ENCODE measurements around the gene SIGLEC10. TPM values are rescaled to one million over a fixed set of nuclear protein-coding genes. Genes with fewer than 3 reads are reported as not detected.

The SIGLEC10 gene
- not detected in 2 replicates for total RNA-seq

GRCh38 chr19:51417107-51417809, at the start of gene SIGLEC10:
TSS of gene SIGLEC10 (minus strand) at chr19:51417642. CDS start at chr19:51417581, 61 bp downstream.

GRCh38 chr19:51458051-51458645, 40.7 kb upstream of the SIGLEC10 start, which contains the start of gene SIGLEC8:
TSS of gene SIGLEC8 (minus strand) at chr19:51458454. CDS start at chr19:51458387, 67 bp downstream.

GRCh38 chr19:51387924-51388389, 29.5 kb downstream of the SIGLEC10 start, which contains the start of gene LIM2:
TSS of gene LIM2 (minus strand) at chr19:51387974. CDS start at chr19:51387443, 531 bp downstream.

GRCh38 chr19:51372649-51373504, 44.6 kb downstream of the SIGLEC10 start, which contains the start of gene NKG7:
TSS of gene NKG7 (minus strand) at chr19:51372654. CDS start at chr19:51372535, 119 bp downstream.

GRCh38 chr19:51368366-51369282, 48.8 kb downstream of the SIGLEC10 start, which contains the start of gene CLDND2:
TSS of gene CLDND2 (minus strand) at chr19:51369003. CDS start at chr19:51368577, 426 bp downstream.

GRCh38 chr19:51365965-51366388, 51.5 kb downstream of the SIGLEC10 start, which contains the start of gene ETFB:
TSS of gene ETFB (minus strand) at chr19:51366388. CDS start at chr19:51366326, 62 bp downstream.

Other genes starting within 250 kb of the SIGLEC10 start
- gene CD33, start 192.6 kb downstream of the SIGLEC10 start, total RNA-seq, result not detected in 2 replicates
- not detected in 2 replicates for gene SIGLECL1, start 166.6 kb downstream of the SIGLEC10 start, total RNA-seq
- gene IGLON5, start 106.0 kb downstream of the SIGLEC10 start, total RNA-seq, result not detected in 2 replicates
- gene VSIG10L, start 75.5 kb downstream of the SIGLEC10 start, total RNA-seq, result 0.09 and 0.11 TPM in 2 replicates
- 82.4 and 84.5 TPM in 2 replicates for gene ETFB, start 51.3 kb downstream of the SIGLEC10 start, total RNA-seq
- gene CLDND2, start 48.6 kb downstream of the SIGLEC10 start, total RNA-seq, result not detected in 2 replicates
- gene NKG7, start 45.0 kb downstream of the SIGLEC10 start, total RNA-seq, result not detected in 2 replicates
- gene LIM2, start 29.7 kb downstream of the SIGLEC10 start, total RNA-seq, result not detected in 2 replicates
- gene C19orf84, start 27.1 kb downstream of the SIGLEC10 start, total RNA-seq, result not detected in 2 replicates
- gene SIGLEC8, start 40.8 kb upstream of the SIGLEC10 start, total RNA-seq, result not detected in 2 replicates
- gene CEACAM18, start 60.9 kb upstream of the SIGLEC10 start, total RNA-seq, result not detected in 2 replicates
- gene SIGLEC12, start 84.2 kb upstream of the SIGLEC10 start, total RNA-seq, result not detected in 2 replicates
- not detected in 2 replicates for gene SIGLEC6, start 114.0 kb upstream of the SIGLEC10 start, total RNA-seq
- 3.5 and 4.5 TPM in 2 replicates for gene ZNF175, start 153.6 kb upstream of the SIGLEC10 start, total RNA-seq
- not detected in 2 replicates for gene SIGLEC5, start 212.8 kb upstream of the SIGLEC10 start, total RNA-seq
- not detected in 2 replicates for gene SIGLEC14, start 229.2 kb upstream of the SIGLEC10 start, total RNA-seq

Measured in dermis lymphatic vessel endothelial cell (primary cell).